HepG2 (cell line): ENCODE measurements around the gene RGP1. TPM values are rescaled to one million over a fixed set of nuclear protein-coding genes. Genes with fewer than 3 reads are reported as not detected.

Source experiments
- ATAC-seq: fragments of 200-7000 bp; cut with Tn5 transposase; 3 replicates; pipeline ENCODE4 v1.9.1; 2020; ENCODE audit warnings: mild to moderate bottlenecking, moderate library complexity
- BruUV-seq: library from RNA; stranded (reverse); fragments of 400-500 nt; replicated peaks from 2 replicates; lab custom pipeline; 2021; lab: Mats Ljungman, UMichigan
- CTCF ChIA-PET: fragments of 300-600 bp; formaldehyde crosslinking; extraction: SDS; loops from one replicate; lab custom pipeline; 2021; ENCODE audit warnings: low total read pairs, inconsistent platforms, low intra/inter-chr PET ratio; lab: Yijun Ruan, JAX
- POLR2A ChIA-PET: fragments of 350-600 bp; sonication (Branson Sonifier 250); formaldehyde crosslinking; loops from one replicate; lab custom pipeline; 2020; ENCODE audit warnings: antibody characterized with exemption, inconsistent platforms; lab: Yijun Ruan, JAX
- DNase-seq: peaks from one replicate; pipeline ENCODE4 v3.0.0-alpha.2; 2015; ENCODE audit warnings: low spot score
- FAIRE-seq: peaks from 3 replicates; lab custom pipeline; 2011; peaks lifted over from hg19 to GRCh38; lab: Jason Lieb, UNC
- H2AFZ ChIP-seq: one replicate; pipeline ENCODE4 v1.6.1; 2011; ENCODE audit warnings: low read length, inconsistent platforms
- H3K27ac ChIP-seq: fragments of 300-600 bp; 3 replicates; pipeline ENCODE4 v1.8.0; 2011; ENCODE audit warnings: mixed run types, mild to moderate bottlenecking, mixed read lengths, low read length, inconsistent platforms; ENCODE audit not compliant: insufficient read depth; ENCODE audit errors: extremely low read length
- H3K27me3 ChIP-seq, 2 experiments: fragments of 200-600 bp in 1 of 2; 2 replicates in 1 of 2; 3 replicates in 1 of 2; pipeline versions ENCODE4 v1.6.0 to v1.8.0; 2011; ENCODE audit warnings: low read length in 2 of 2, mild to moderate bottlenecking in 2 of 2, moderate library complexity in 2 of 2, inconsistent platforms in 1 of 2; ENCODE audit not compliant: insufficient read depth in 2 of 2, control insufficient read depth in 1 of 2
- H3K36me3 ChIP-seq, 2 experiments: fragments of 200-600 bp in 1 of 2; replicated peaks in 1 of 2; 2 replicates in 1 of 2; 3 replicates in 1 of 2; pipeline versions ENCODE4 v1.5.1 to v1.8.0; 2011; ENCODE audit warnings: low read length in 2 of 2, inconsistent platforms in 1 of 2; ENCODE audit not compliant: insufficient read depth in 2 of 2, control insufficient read depth in 1 of 2
- H3K4me1 ChIP-seq: 2 replicates; pipeline ENCODE4 v1.5.1; 2012; ENCODE audit warnings: low read length, inconsistent platforms; ENCODE audit not compliant: insufficient read depth
- H3K4me2 ChIP-seq: 2 replicates; pipeline ENCODE4 v1.6.0; 2011; ENCODE audit warnings: low read depth, low read length, inconsistent platforms
- H3K4me3 ChIP-seq, 3 experiments: fragments of 200-600 bp in 1 of 3; sonication (generic), shearing (Covaris generic) in 1 of 3; replicated peaks in 1 of 3; 2 replicates each; pipeline ENCODE4 v1.5.1; 2011 to 2016; ENCODE audit warnings: low read length in 3 of 3, inconsistent platforms in 2 of 3, low read depth in 2 of 3, mild to moderate bottlenecking in 2 of 3, control low read depth in 1 of 3, mixed read lengths in 1 of 3; ENCODE audit not compliant: insufficient read depth in 1 of 3
- H3K79me2 ChIP-seq: one replicate; pipeline ENCODE4 v1.6.1; 2011; ENCODE audit warnings: low read length, inconsistent platforms; ENCODE audit not compliant: insufficient read depth
- H3K9ac ChIP-seq: 2 replicates; pipeline ENCODE4 v1.6.0; 2011; ENCODE audit warnings: mild to moderate bottlenecking, low read depth, low read length, inconsistent platforms; ENCODE audit not compliant: insufficient read depth
- H3K9me3 ChIP-seq: 2 replicates; pipeline ENCODE4 v1.5.1; 2012; ENCODE audit warnings: mild to moderate bottlenecking, low read length
- H4K20me1 ChIP-seq: 2 replicates; pipeline ENCODE4 v1.6.0; 2011; ENCODE audit warnings: inconsistent platforms, mild to moderate bottlenecking, low read length, moderate library complexity; ENCODE audit not compliant: insufficient read depth
- BHLHE40 ChIP-seq: IDR thresholded peaks from 2 replicates; pipeline ENCODE4 v1.6.1; 2011; ENCODE audit warnings: low read length, improper control_type of control experiment
- CREB1 ChIP-seq, 2 experiments: fragments of 450-650 bp in 1 of 2; IDR thresholded peaks; 2 replicates each; pipeline ENCODE4 v1.6.1; 2016 to 2017; ENCODE audit warnings: control low read depth in 1 of 2, mild to moderate bottlenecking in 1 of 2, missing compliant biosample characterization in 1 of 2, missing genetic modification characterization in 1 of 2
- FOSL2 ChIP-seq: sonication (generic); formaldehyde crosslinking; IDR thresholded peaks from 2 replicates; pipeline ENCODE4 v1.4.0; 2020; ENCODE audit warnings: missing genetic modification reagents
- GATAD2A ChIP-seq: IDR thresholded peaks from 2 replicates; pipeline ENCODE4 v1.6.1; 2016
- MAFF ChIP-seq: IDR thresholded peaks from 2 replicates; pipeline ENCODE4 v1.6.1; 2011; ENCODE audit warnings: low read depth, low read length, improper control_type of control experiment
- MAFK ChIP-seq, 2 experiments: IDR thresholded peaks in 1 of 2; conservative IDR thresholded peaks in 1 of 2; 2 replicates each; pipeline ENCODE4 v1.6.1; 2011; ENCODE audit warnings: improper control_type of control experiment in 2 of 2, low read length in 2 of 2
- NFE2 ChIP-seq: sonication (generic); formaldehyde crosslinking; IDR thresholded peaks from 2 replicates; pipeline ENCODE4 v1.4.0; 2020; ENCODE audit warnings: missing genetic modification reagents
- NFE2L2 ChIP-seq: fragments of 150-350 bp; IDR thresholded peaks from 2 replicates; pipeline ENCODE4 v1.6.1; 2014; ENCODE audit warnings: low read length
- U2AF1 ChIP-seq: fragments of 200-400 bp; formaldehyde crosslinking; optimal IDR thresholded peaks from 2 replicates; pipeline ENCODE3; 2017; ENCODE audit warnings: mild to moderate bottlenecking, low read depth, low read length
- ZNF709 ChIP-seq: sonication (generic); formaldehyde crosslinking; IDR thresholded peaks from 2 replicates; pipeline ENCODE4 v1.5.0; 2020; ENCODE audit warnings: mild to moderate bottlenecking, missing genetic modification reagents
- WGBS: methylation state at CpG from one replicate; pipeline ENCODE4 v1.1.6; 2017; ENCODE audit warnings: low lambda C conversion rate; 5-methylcytosine and 5-hydroxymethylcytosine counted together
- in situ Hi-C: cut with HindIII; loops from 2 replicates; pipeline ENCODE4 v1.10.0; 2017; ENCODE audit warnings: low pct_unique_long_range_greater_than_20kb; ENCODE audit not compliant: extremely low pct_ligation_motif_present
- intact Hi-C: fragments of 100-400 bp; cut with micrococcal nuclease; formaldehyde crosslinking; loops from one replicate; pipeline ENCODE4 v1.10.0; 2022; ENCODE audit not compliant: unreplicated experiment
- polyA plus RNA-seq, 8 experiments: library from polyadenylated mRNA; depleted of rRNA in 3 of 8; stranded (reverse) in 7 of 8; unstranded in 1 of 8; fragments of >200 nt; fragmentation: Illumina TruSeq in 4 of 8; extraction: Trizol in 4 of 8; gene quantifications; 2 replicates each; pipeline versions ENCODE4 v1.2.1 to v1.2.3, GENCODE V29; 2011 to 2016; ENCODE audit warnings: low read depth in 4 of 8, missing spikeins in 1 of 8, mixed read lengths in 1 of 8; ENCODE audit not compliant: insufficient read depth in 1 of 8
- total RNA-seq, 5 experiments: library from RNA; depleted of rRNA; stranded (reverse); fragments of >200 nt; fragmentation: Illumina TruSeq; extraction: Trizol; gene quantifications; 2 replicates each; pipeline ENCODE4 v1.2.3, GENCODE V29; 2016; ENCODE audit warnings: low read depth in 1 of 5
- TF ChIP-seq, protein P1 (sequence below): fragments of 450-650 bp; IDR thresholded peaks from 2 replicates; pipeline ENCODE4 v1.6.1; 2016
- TF ChIP-seq, protein P2 (sequence below), 2 experiments: sonication (generic) in 1 of 2; formaldehyde crosslinking in 1 of 2; IDR thresholded peaks; 2 replicates each; pipeline versions ENCODE4 v1.5.1 to v1.6.1; 2011 to 2020; ENCODE audit warnings: borderline replicate concordance in 1 of 2, low read depth in 1 of 2, low read length in 1 of 2, mild to moderate bottlenecking in 1 of 2, missing genetic modification reagents in 1 of 2, moderate library complexity in 1 of 2
- TF ChIP-seq, protein P3 (sequence below): IDR thresholded peaks from 2 replicates; pipeline ENCODE4 v1.6.1; 2016
- TF ChIP-seq, protein P4 (sequence below): sonication (generic); formaldehyde crosslinking; conservative IDR thresholded peaks from 2 replicates; pipeline ENCODE4 v1.5.0; 2020; ENCODE audit warnings: missing genetic modification reagents

The RGP1 gene
- total and polyA plus RNA-seq, 2 of the 13 experiments (the other 11 are each of a cell fraction or from before 2014, with no cell fraction given) = 12.7 to 21.0 TPM

DNA sequence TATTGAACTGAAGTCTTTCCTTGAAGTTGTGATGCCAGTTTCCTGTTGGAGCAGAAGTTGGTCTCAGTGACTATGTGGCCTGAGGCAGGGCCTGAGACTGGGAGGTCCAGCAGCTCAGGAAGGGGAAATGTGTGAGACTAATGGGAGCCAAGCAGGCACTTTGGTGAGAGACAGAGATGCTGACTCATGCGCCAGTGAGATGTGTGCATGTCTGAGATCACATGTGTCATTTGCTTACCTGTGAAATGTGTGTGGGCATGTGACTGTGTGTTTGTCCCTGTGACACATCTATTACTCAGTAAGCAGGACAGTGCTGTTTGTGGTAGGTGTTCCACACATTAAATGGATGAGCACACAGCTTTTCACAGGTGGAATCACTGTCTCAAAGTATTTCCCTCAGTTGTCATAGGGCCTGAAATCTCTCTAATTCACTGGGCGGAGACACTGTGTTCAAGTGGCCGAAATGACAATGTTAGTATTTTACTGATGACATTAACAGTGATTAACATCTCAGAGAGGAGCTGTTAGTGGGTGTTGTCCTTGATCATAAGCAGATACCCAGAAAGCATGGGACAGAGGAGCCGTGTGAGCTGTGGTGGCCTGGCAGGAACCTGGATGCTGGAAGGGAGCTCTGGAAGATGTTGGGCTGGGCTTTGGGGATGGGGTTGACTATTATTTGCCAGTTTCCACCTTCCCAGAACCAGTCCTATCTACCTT is 49.7 kb downstream of the RGP1 start:
- CTCF ChIA-PET = no interaction called here
- intact Hi-C loops (no loop called here), in situ Hi-C loops (no loop called here)
- peaks cover 27% of the 10 kb centered on the region for H3K4me1 ChIP-seq
- H3K27ac ChIP-seq = no peak overlapping the region
- no peak for ATAC-seq
- no peaks in the 10 kb centered on the region for H3K27me3 ChIP-seq
- FAIRE-seq = no peak
- no peaks in the 10 kb centered on the region for H3K79me2 ChIP-seq
- H4K20me1 ChIP-seq = no peaks in the 10 kb centered on the region
- no peak overlapping the region for H2AFZ ChIP-seq
- H3K36me3 ChIP-seq = peaks cover 0 to 2% of the 10 kb centered on the region in 2 experiments; a peak in 1 of 5 replicates
- DNase-seq = peak; percentile 25
- BruUV-seq = no TSS peak
- no peaks in the 10 kb centered on the region for H3K9me3 ChIP-seq
- WGBS = 100% methylated on average over 4 of the region's 4 CpGs
- POLR2A ChIA-PET = interaction anchor here (1.1 to 1.3 kb wide), 2 partner anchors 13 to 16 kb away, joined by 3 to 4 read pairs; partner anchors contain the start of genes HINT2 and SPAG8
- no peak overlapping the region for H3K9ac ChIP-seq
- no peak overlapping the region for H3K4me2 ChIP-seq
- TF ChIP-seq NFE2 (CRISPR knock-in tag) (peak; percentile 39; the same call in 1 of the 2 replicates), CREB1 (IDR thresholded peaks at IDR 0.05) (0 out of 2 replicates have a peak, but pooled peaks have one; percentile 18), CREB1 (CRISPR knock-in tag; IDR thresholded peaks at IDR 0.05) (no peak), U2AF1 (no peak), ZNF709 (CRISPR knock-in tag) (no peak), MAFK (conservative IDR thresholded peaks at IDR 0.05 in 1 of 2, IDR thresholded peaks at IDR 0.05 in 1 of 2; ENCODE audit: low read length in 2 of 2) (peak; percentile 27 to 34; a peak in 2 of 4 replicates), NFE2L2 (peak; percentile 40; the same call in 1 of the 2 replicates), GATAD2A (CRISPR knock-in tag) (no peak), BHLHE40 (0 out of 2 replicates have a peak, but pooled peaks have one; percentile 49), FOSL2 (CRISPR knock-in tag) (peak; percentile 26; the same call in 1 of the 2 replicates), MAFF (peak; percentile 55)
- TF ChIP-seq, protein P1, sequence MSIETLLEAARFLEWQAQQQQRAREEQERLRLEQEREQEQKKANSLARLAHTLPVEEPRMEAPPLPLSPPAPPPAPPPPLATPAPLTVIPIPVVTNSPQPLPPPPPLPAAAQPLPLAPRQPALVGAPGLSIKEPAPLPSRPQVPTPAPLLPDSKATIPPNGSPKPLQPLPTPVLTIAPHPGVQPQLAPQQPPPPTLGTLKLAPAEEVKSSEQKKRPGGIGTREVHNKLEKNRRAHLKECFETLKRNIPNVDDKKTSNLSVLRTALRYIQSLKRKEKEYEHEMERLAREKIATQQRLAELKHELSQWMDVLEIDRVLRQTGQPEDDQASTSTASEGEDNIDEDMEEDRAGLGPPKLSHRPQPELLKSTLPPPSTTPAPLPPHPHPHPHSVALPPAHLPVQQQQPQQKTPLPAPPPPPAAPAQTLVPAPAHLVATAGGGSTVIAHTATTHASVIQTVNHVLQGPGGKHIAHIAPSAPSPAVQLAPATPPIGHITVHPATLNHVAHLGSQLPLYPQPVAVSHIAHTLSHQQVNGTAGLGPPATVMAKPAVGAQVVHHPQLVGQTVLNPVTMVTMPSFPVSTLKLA = 0 out of 2 replicates have a peak, but pooled peaks have one; percentile 7
- TF ChIP-seq, protein P2, sequence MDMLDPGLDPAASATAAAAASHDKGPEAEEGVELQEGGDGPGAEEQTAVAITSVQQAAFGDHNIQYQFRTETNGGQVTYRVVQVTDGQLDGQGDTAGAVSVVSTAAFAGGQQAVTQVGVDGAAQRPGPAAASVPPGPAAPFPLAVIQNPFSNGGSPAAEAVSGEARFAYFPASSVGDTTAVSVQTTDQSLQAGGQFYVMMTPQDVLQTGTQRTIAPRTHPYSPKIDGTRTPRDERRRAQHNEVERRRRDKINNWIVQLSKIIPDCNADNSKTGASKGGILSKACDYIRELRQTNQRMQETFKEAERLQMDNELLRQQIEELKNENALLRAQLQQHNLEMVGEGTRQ (IDR thresholded peaks at IDR 0.05; ENCODE audit: low read depth, low read length) = peak; percentile 27; the same call in 1 of the 2 replicates
- TF ChIP-seq, protein P2 (CRISPR knock-in tag; IDR thresholded peaks at IDR 0.05; ENCODE audit: borderline replicate concordance) = no peak
- TF ChIP-seq, protein P3, sequence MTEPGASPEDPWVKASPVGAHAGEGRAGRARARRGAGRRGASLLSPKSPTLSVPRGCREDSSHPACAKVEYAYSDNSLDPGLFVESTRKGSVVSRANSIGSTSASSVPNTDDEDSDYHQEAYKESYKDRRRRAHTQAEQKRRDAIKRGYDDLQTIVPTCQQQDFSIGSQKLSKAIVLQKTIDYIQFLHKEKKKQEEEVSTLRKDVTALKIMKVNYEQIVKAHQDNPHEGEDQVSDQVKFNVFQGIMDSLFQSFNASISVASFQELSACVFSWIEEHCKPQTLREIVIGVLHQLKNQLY (CRISPR knock-in tag) = no peak
- TF ChIP-seq, protein P4, sequence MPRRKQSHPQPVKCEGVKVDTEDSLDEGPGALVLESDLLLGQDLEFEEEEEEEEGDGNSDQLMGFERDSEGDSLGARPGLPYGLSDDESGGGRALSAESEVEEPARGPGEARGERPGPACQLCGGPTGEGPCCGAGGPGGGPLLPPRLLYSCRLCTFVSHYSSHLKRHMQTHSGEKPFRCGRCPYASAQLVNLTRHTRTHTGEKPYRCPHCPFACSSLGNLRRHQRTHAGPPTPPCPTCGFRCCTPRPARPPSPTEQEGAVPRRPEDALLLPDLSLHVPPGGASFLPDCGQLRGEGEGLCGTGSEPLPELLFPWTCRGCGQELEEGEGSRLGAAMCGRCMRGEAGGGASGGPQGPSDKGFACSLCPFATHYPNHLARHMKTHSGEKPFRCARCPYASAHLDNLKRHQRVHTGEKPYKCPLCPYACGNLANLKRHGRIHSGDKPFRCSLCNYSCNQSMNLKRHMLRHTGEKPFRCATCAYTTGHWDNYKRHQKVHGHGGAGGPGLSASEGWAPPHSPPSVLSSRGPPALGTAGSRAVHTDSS (CRISPR knock-in tag) = no peak
- H3K4me3 ChIP-seq = no peak overlapping the region
